Renal pelvis (tissue), 12 donors: ENCODE measurements around the gene ACVR1B. TPM values are rescaled to one million over a fixed set of nuclear protein-coding genes. Genes with fewer than 3 reads are reported as not detected.

Experiments used
- DNase-seq: peaks from one replicate; pipeline ENCODE4 v3.0.0-alpha.2; 2013
- long read RNA-seq, 16 experiments: transcript quantifications; one replicate each; lab custom pipeline, GENCODE V29; 2026
- polyA plus RNA-seq, 3 donors: library from polyadenylated mRNA; unstranded; fragments of 120-200 nt; gene quantifications; one replicate each; pipeline ENCODE4 v1.2.1, GENCODE V29; 2013; ENCODE audit not compliant: insufficient read length in 3 of 3

ACVR1B gene
- 10 to 100 TPM; 53.4 to 65.8 (median 58.7) TPM for polyA plus RNA-seq
- long read RNA-seq, donor 1, full-length matches to known transcripts: 9 of 9 reads
- long read RNA-seq, donor 1, partial matches to known transcripts: 0 of 9 reads
- long read RNA-seq, donor 1, other reads (novel, unspliced or antisense): 0 of 9 reads
- long read RNA-seq, donor 2, full-length matches to known transcripts: 18 of 18 reads
- long read RNA-seq, donor 2, partial matches to known transcripts: 0 of 18 reads
- long read RNA-seq, donor 2, other reads (novel, unspliced or antisense): 0 of 18 reads
- long read RNA-seq, donor 3, full-length matches to known transcripts: 14 of 14 reads
- long read RNA-seq, donor 3, partial matches to known transcripts: 0 of 14 reads
- long read RNA-seq, donor 3, other reads (novel, unspliced or antisense): 0 of 14 reads
- long read RNA-seq, donor 4, full-length matches to known transcripts: 8 of 8 reads
- long read RNA-seq, donor 4, partial matches to known transcripts: 0 of 8 reads
- long read RNA-seq, donor 4, other reads (novel, unspliced or antisense): 0 of 8 reads
- long read RNA-seq, donor 5, full-length matches to known transcripts: 9 of 9 reads
- long read RNA-seq, donor 5, partial matches to known transcripts: 0 of 9 reads
- long read RNA-seq, donor 5, other reads (novel, unspliced or antisense): 0 of 9 reads
- long read RNA-seq, donor 6, full-length matches to known transcripts: 25 of 89 reads
- long read RNA-seq, donor 6, partial matches to known transcripts: 64 of 89 reads
- long read RNA-seq, donor 6, other reads (novel, unspliced or antisense): 0 of 89 reads
- long read RNA-seq, donor 7, full-length matches to known transcripts: 16 of 16 reads
- long read RNA-seq, donor 7, partial matches to known transcripts: 0 of 16 reads
- long read RNA-seq, donor 7, other reads (novel, unspliced or antisense): 0 of 16 reads
- long read RNA-seq, donor 8, full-length matches to known transcripts: 2 of 2 reads
- long read RNA-seq, donor 8, partial matches to known transcripts: 0 of 2 reads
- long read RNA-seq, donor 8, other reads (novel, unspliced or antisense): 0 of 2 reads
- long read RNA-seq, donor 9, full-length matches to known transcripts: 11 of 11 reads
- long read RNA-seq, donor 9, partial matches to known transcripts: 0 of 11 reads
- long read RNA-seq, donor 9, other reads (novel, unspliced or antisense): 0 of 11 reads
- long read RNA-seq, donor 10, full-length matches to known transcripts: 9 of 9 reads
- long read RNA-seq, donor 10, partial matches to known transcripts: 0 of 9 reads
- long read RNA-seq, donor 10, other reads (novel, unspliced or antisense): 0 of 9 reads
- long read RNA-seq, donor 11, full-length matches to known transcripts: 9 of 9 reads
- long read RNA-seq, donor 11, partial matches to known transcripts: 0 of 9 reads
- long read RNA-seq, donor 11, other reads (novel, unspliced or antisense): 0 of 9 reads
- long read RNA-seq, donor 12, full-length matches to known transcripts: 19 of 19 reads
- long read RNA-seq, donor 12, partial matches to known transcripts: 0 of 19 reads
- long read RNA-seq, donor 12, other reads (novel, unspliced or antisense): 0 of 19 reads
- long read RNA-seq, donor 13, full-length matches to known transcripts: 6 of 13 reads
- long read RNA-seq, donor 13, partial matches to known transcripts: 7 of 13 reads
- long read RNA-seq, donor 13, other reads (novel, unspliced or antisense): 0 of 13 reads
- long read RNA-seq, donor 14: 0 reads
- long read RNA-seq, donor 15, full-length matches to known transcripts: 33 of 33 reads
- long read RNA-seq, donor 15, partial matches to known transcripts: 0 of 33 reads
- long read RNA-seq, donor 15, other reads (novel, unspliced or antisense): 0 of 33 reads
- long read RNA-seq, donor 16, full-length matches to known transcripts: 16 of 24 reads
- long read RNA-seq, donor 16, partial matches to known transcripts: 8 of 24 reads
- long read RNA-seq, donor 16, other reads (novel, unspliced or antisense): 0 of 24 reads

- DNase-seq: peak; percentile 83
These were observed at the start of gene ACVR1B for GRCh38 chr12:51951199-51951842. ACVR1B (plus strand) TSS chr12:51951699; CDS start chr12:51951744, 45 bp downstream.

- no peak for DNase-seq
These were observed 49.6 kb upstream of the ACVR1B start for GRCh38 chr12:51901881-51902280.

DNA sequence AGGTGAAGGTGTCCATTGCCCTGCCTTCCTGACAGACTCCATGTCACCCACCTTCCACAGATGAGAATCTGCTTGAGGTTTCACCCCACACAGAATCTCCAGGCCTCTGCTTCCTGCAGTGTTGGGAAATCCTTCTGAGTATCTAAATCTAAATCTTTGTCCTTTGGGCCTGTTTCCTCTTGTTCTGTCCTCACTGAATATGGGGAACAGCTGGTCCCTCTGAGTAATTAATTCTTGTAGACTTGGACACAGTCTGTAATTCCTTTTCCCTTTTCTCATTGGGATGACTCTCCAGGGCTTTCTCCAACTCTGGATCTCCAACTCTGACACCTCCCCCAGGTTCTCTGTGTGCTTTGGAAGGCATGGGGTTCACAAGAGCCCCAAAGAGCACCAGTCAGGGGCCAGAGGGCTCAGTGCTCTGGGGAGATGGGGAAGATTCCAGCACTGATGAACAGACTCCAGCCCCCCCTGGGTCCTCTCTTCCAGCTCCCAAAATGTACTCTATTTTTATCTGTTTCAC lies 46.5 kb upstream of the ACVR1B start:
- DNase-seq: no peak

GRCh38 chr12:51905471-51906429 lies 45.7 kb upstream of the ACVR1B start:
- DNase-seq: no peak

DNA sequence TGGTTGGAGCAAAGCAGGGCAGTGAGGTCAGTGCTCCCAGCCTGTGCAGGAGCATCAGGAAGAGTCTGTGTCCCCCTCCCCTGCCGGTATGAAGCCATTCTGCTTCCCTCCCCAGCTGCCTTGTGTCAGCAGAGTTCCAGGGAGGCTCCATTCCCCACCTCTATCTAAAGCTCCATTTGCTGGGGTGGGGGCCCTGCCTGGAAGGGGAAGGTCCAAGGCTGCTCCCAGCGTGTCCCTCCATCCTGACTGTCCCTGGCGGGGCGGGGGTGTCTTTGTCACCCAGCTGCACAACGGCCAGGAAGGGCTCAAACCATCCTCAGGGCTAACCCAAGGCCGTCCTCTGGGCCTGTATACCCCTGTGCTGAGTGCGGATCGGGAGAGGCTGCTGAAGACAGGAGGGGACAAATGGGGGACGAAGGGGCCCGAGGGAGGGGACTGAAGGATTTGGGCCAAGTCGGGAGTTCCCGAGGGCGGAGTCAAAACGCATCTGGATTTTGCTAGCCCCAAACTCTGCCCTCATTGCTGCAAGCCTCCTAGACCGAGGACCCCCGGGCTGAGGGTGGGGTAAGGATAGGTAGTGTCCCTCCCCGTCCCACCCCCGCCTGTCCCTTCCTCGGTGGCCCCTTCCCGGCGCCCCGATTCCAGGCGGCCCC lies 44.9 kb upstream of the ACVR1B start:
- no peak for DNase-seq

DNA sequence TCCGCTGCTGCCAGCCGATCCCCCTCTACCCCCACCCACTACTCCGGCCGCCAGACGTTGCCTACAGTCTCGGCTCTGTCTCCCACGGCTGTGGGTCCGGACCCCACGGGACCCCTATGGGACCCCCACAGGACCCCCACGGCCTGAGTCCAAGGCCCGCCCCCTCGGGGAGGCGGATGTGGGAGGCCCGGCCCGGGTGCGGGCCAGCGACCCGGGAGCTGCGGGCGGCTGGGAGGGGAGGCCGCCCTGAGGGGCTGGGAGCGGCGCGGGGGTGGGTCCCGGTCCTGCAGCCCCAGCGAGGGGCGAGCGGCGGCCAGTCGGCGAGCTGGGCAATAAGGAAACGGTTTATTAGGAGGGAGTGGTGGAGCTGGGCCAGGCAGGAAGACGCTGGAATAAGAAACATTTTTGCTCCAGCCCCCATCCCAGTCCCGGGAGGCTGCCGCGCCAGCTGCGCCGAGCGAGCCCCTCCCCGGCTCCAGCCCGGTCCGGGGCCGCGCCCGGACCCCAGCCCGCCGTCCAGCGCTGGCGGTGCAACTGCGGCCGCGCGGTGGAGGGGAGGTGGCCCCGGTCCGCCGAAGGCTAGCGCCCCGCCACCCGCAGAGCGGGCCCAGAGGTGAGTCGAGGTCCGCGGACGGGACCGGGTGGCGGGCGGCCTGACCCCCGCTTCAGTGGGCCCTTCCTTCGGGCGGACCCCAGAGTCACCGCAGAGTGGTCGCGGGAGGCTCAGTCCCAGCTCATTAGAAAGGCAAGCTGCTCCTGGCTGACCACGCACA lies 44.2 kb upstream of the ACVR1B start, which contains the start of gene ACVRL1:
Gene ACVRL1 (plus strand): TSS at position 422 of the 773 bp plus-strand sequence. CDS start 4,971 bp downstream, outside the sequence.
- DNase-seq: no peak

GRCh38 chr12:51907856-51908425 lies 43.6 kb upstream of the ACVR1B start:
- no peak for DNase-seq

DNA sequence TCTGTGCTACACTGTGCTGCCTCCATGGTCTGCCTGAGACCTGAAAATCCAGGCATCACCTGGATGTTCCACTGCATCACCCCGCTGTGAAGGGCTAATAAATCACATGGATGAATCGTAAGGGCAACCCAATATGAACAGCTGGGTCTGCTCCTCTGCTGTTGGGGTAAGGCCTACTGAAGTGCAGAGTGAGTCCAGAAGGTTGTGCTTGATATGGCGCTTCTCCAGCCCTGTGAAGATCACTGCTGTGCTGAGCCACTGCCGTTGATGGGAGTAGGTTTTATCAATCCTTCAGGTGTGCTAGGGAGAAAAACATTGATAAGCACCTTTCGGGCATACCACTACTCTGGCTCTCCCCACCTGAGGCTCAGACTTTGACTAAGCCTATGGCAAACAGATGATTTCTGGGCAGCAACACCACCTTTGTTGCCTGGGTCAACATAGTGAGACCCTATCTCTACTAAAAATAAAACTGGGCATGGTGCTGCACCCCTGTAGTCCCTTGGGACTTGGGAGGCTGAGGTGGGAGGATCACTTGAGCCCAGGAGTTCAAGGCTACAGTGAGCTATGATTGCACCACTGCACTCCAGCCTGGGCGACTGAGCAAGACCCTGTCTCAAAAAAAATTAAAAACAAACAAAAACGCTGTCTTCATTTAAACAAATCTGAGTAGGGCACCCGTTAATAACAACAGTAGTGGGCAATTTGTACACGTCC lies 42.5 kb upstream of the ACVR1B start:
- DNase-seq: no peak

DNA sequence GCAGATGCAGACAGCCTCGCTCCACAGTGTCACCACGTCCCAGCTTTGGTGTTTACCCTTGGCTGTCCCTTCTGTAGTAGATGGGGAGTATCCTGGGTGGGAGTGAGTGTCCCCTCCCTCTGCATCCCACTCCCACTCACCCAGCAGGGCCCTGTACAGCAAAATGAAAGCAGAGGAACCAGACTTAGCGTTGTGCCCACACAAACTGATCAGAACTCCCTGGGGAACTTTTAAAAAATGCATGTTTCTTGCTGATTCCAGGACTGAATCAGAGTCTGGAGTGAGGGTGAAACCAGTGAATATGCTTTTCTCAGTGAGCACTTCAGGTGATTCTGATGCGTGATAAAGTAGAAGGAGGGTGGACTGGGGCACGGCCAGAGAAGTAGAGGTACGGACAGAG lies 41.3 kb upstream of the ACVR1B start:
- no peak for DNase-seq

DNA sequence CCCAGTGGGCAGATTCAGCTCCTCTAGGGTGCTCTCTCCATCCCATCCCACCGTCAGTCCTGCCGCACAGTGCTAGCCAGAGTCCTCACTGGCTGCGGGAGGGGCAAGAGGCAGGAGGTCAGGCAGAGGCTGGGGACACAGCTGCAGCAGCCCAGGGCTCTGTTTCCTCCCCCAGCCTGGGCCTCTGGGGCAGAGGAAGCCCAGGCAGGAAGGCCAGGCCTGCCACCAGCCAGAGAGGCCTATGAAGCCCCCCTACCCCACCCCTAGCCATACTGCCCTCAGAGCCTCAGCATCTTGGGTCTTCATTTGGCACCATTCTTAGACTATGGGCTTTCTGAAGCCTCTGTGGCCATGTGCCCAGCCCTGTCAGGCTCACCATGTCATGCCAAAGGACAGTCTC lies 40.8 kb upstream of the ACVR1B start:
- no peak for DNase-seq

- no peak for DNase-seq
These were observed 40.2 kb upstream of the ACVR1B start for GRCh38 chr12:51911307-51911706.

- DNase-seq: no peak
These were observed 39.4 kb upstream of the ACVR1B start for GRCh38 chr12:51911788-51912711.

GRCh38 chr12:51913071-51914033 lies 38.1 kb upstream of the ACVR1B start:
- DNase-seq: no peak
